Smooth muscle cell (in vitro differentiated cells): ENCODE measurements around the gene INPP5B. TPM values are rescaled to one million over a fixed set of nuclear protein-coding genes. Genes with fewer than 3 reads are reported as not detected.

Experiments
- DNase-seq: peaks from one replicate; lab custom pipeline; 2025; ENCODE audit not compliant: unreplicated experiment; lab: John Stamatoyannopoulos, UW
- H2AFZ ChIP-seq: fragments of 200-600 bp; sonication (generic); 2 replicates; pipeline ENCODE4 v1.6.0; 2016; ENCODE audit warnings: antibody characterized with exemption, low read depth, mild to moderate bottlenecking
- H3F3A ChIP-seq: fragments of 200-600 bp; sonication (generic); 2 replicates; pipeline ENCODE4 v1.6.0; 2017; ENCODE audit warnings: antibody characterized with exemption, low read depth
- H3K27ac ChIP-seq: fragments of 200-600 bp; sonication (generic); 2 replicates; pipeline ENCODE4 v1.5.1; 2016; ENCODE audit warnings: low read depth, mild to moderate bottlenecking
- H3K27me3 ChIP-seq: fragments of 200-600 bp; sonication (generic); 2 replicates; pipeline ENCODE4 v1.6.1; 2016; ENCODE audit warnings: low read depth, mild to moderate bottlenecking
- H3K36me3 ChIP-seq: fragments of 200-600 bp; sonication (generic); 2 replicates; pipeline ENCODE4 v1.5.1; 2016; ENCODE audit warnings: low read depth
- H3K4me1 ChIP-seq: fragments of 200-600 bp; sonication (generic); 2 replicates; pipeline ENCODE4 v1.5.1; 2016; ENCODE audit warnings: low read depth
- H3K4me2 ChIP-seq: fragments of 200-600 bp; sonication (generic); 2 replicates; pipeline ENCODE4 v1.6.0; 2016; ENCODE audit warnings: mild to moderate bottlenecking
- H3K4me3 ChIP-seq: fragments of 200-600 bp; sonication (generic); 2 replicates; pipeline ENCODE4 v1.5.1; 2016; ENCODE audit warnings: mild to moderate bottlenecking
- H3K79me2 ChIP-seq: fragments of 200-600 bp; sonication (generic); 2 replicates; pipeline ENCODE4 v1.6.0; 2016; ENCODE audit warnings: low read depth, mild to moderate bottlenecking
- H3K9ac ChIP-seq: fragments of 200-600 bp; sonication (generic); 2 replicates; pipeline ENCODE4 v1.6.0; 2016; ENCODE audit warnings: low read depth
- H3K9me3 ChIP-seq: fragments of 200-600 bp; sonication (generic); replicated peaks from 2 replicates; pipeline ENCODE4 v1.5.1; 2016; ENCODE audit warnings: low read depth
- H4K20me1 ChIP-seq: fragments of 200-600 bp; sonication (generic); 2 replicates; pipeline ENCODE4 v1.6.0; 2016; ENCODE audit warnings: low read depth
- CTCF ChIP-seq: fragments of 200-600 bp; sonication (generic); IDR thresholded peaks from 2 replicates; pipeline ENCODE4 v1.5.1; 2017; ENCODE audit warnings: borderline replicate concordance, mild to moderate bottlenecking, antibody characterized with exemption; ENCODE audit not compliant: insufficient read depth, poor library complexity, severe bottlenecking
- WGBS: methylation state at CpG from one replicate; pipeline ENCODE4 v1.1.7; 2016; ENCODE audit warnings: low lambda C conversion rate; 5-methylcytosine and 5-hydroxymethylcytosine counted together
- polyA plus RNA-seq: library from polyadenylated mRNA; unstranded; fragments of >200 nt; fragmentation: Nextera tagmentation; extraction: Ambion mirVana; gene quantifications from 2 replicates; pipeline ENCODE4 v1.2.1, GENCODE V29; 2016
- total RNA-seq: library from RNA; depleted of rRNA; stranded (reverse); fragments of >200 nt; gene quantifications from 2 replicates; pipeline ENCODE4 v1.2.3, GENCODE V29; 2014

INPP5B gene
- total and polyA plus RNA-seq, 2 experiments from 2014 or later = 6.7 to 11.0 TPM

GRCh38 chr1:37850352-37850955 lies 96.4 kb downstream of the INPP5B start:
- no peak overlapping the region for H3K4me3 ChIP-seq
- H3K27me3 ChIP-seq = no peaks in the 10 kb centered on the region
- peaks cover 93% of the 10 kb centered on the region for H4K20me1 ChIP-seq
- H3K9ac ChIP-seq = no peak overlapping the region
- H3K4me2 ChIP-seq = no peak overlapping the region
- H3F3A ChIP-seq = no peaks in the 10 kb centered on the region
- H3K27ac ChIP-seq = no peak overlapping the region
- H3K4me1 ChIP-seq = no peaks in the 10 kb centered on the region
- H3K79me2 ChIP-seq = peaks cover 70% of the 10 kb centered on the region
- 92% methylated on average over 6 of the region's 6 CpGs for WGBS
- no peak overlapping the region for H2AFZ ChIP-seq
- no peaks in the 10 kb centered on the region for H3K9me3 ChIP-seq
- H3K36me3 ChIP-seq = no peaks in the 10 kb centered on the region
- DNase-seq = no peak
- TF ChIP-seq CTCF = no peak

DNA sequence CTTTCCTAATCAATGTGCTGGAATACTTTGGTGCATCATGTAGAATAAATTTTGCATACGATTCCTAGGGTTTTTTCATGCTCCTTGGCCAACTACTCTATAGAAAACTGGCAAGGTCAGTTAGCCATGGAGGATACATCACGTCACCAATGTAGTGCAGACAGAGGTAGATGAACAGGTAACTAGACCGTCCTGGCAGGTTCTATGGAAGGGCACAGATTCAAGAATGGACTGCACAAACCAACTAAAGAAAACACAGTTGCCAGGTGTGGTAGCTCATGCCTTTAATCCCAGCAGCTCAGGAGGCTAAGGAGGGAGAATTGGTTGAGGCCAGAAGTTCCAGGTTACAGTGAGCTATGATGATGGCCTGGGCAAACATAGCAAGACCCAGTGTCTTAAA lies 97.4 kb downstream of the INPP5B start:
- H3F3A ChIP-seq = no peaks in the 10 kb centered on the region
- no peak overlapping the region for H3K4me3 ChIP-seq
- H2AFZ ChIP-seq = no peak overlapping the region
- peaks cover 96% of the 10 kb centered on the region for H4K20me1 ChIP-seq
- 97% methylated on average over 3 of the region's 3 CpGs for WGBS
- H3K4me1 ChIP-seq = no peaks in the 10 kb centered on the region
- no peaks in the 10 kb centered on the region for H3K27me3 ChIP-seq
- no peak overlapping the region for H3K27ac ChIP-seq
- no peaks in the 10 kb centered on the region for H3K36me3 ChIP-seq
- no peak overlapping the region for H3K4me2 ChIP-seq
- no peak for TF ChIP-seq CTCF
- H3K9me3 ChIP-seq = no peaks in the 10 kb centered on the region
- DNase-seq = no peak
- H3K79me2 ChIP-seq = peaks cover 68% of the 10 kb centered on the region
- no peak overlapping the region for H3K9ac ChIP-seq

GRCh38 chr1:37846647-37847339 lies 100.1 kb downstream of the INPP5B start:
- no peaks in the 10 kb centered on the region for H3F3A ChIP-seq
- TF ChIP-seq CTCF = no peak
- DNase-seq = no peak
- no peak overlapping the region for H3K27ac ChIP-seq
- H3K4me3 ChIP-seq = no peak overlapping the region
- peaks cover 59% of the 10 kb centered on the region for H3K79me2 ChIP-seq
- peaks cover 93% of the 10 kb centered on the region for H4K20me1 ChIP-seq
- no peak overlapping the region for H3K4me2 ChIP-seq
- no peaks in the 10 kb centered on the region for H3K9me3 ChIP-seq
- H3K27me3 ChIP-seq = no peaks in the 10 kb centered on the region
- H2AFZ ChIP-seq = no peak overlapping the region
- no peaks in the 10 kb centered on the region for H3K4me1 ChIP-seq
- no peaks in the 10 kb centered on the region for H3K36me3 ChIP-seq
- no peak overlapping the region for H3K9ac ChIP-seq
- WGBS = 95% methylated on average over 4 of the region's 4 CpGs
